Loucy (cell line): Measurements from ENCODE around the gene COX10.

Source experiments
- EZH2phosphoT487 ChIP-seq: fragments of 200-600 bp; IDR thresholded peaks from 2 replicates; pipeline ENCODE4 v1.6.1; 2018; ENCODE audit warnings: antibody characterized with exemption, mild to moderate bottlenecking, moderate library complexity, borderline replicate concordance
- TF ChIP-seq, protein P1 (sequence below): fragments of 200-600 bp; sonication (generic); conservative IDR thresholded peaks from 2 replicates; pipeline ENCODE4 v1.5.1; 2014; ENCODE audit warnings: mild to moderate bottlenecking, antibody characterized with exemption, low read length

GRCh38 chr17:14084955-14085354 is 15.7 kb downstream of the COX10 start:
- TF ChIP-seq, protein P1, sequence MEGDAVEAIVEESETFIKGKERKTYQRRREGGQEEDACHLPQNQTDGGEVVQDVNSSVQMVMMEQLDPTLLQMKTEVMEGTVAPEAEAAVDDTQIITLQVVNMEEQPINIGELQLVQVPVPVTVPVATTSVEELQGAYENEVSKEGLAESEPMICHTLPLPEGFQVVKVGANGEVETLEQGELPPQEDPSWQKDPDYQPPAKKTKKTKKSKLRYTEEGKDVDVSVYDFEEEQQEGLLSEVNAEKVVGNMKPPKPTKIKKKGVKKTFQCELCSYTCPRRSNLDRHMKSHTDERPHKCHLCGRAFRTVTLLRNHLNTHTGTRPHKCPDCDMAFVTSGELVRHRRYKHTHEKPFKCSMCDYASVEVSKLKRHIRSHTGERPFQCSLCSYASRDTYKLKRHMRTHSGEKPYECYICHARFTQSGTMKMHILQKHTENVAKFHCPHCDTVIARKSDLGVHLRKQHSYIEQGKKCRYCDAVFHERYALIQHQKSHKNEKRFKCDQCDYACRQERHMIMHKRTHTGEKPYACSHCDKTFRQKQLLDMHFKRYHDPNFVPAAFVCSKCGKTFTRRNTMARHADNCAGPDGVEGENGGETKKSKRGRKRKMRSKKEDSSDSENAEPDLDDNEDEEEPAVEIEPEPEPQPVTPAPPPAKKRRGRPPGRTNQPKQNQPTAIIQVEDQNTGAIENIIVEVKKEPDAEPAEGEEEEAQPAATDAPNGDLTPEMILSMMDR = no peak
- no peak for TF ChIP-seq EZH2phosphoT487
